ENCODE results near the gene RABGAP1L.

Gene RABGAP1L

DNA sequence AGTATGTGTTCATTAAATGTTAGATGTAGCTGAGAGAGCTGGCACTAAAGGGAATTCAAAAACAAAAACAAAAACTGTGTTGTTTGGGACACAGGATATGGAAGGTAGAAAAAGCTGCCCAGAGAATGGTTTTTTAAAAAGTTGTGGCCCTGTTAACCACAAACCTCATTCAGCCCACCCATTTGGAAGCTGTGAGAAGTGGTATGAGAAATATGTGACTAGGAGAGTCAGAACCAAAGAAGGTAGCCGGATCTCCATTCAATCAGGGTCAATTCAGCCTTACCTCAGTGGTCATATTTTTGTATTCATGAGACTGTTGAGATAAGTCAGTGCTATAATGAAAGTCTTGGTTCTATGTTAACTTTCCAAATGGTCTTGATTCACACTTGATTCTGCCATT is 810.7 kb downstream of the RABGAP1L start:
- Histone ChIP-seq H3K27ac (ENCODE audit: low read depth, low read length, severe bottlenecking) (no peak overlapping the region), H3K36me3 (ENCODE audit: control insufficient read depth, insufficient read depth, low read length) (no peaks in the 10 kb centered on the region), H3K4me1 (ENCODE audit: control insufficient read depth, insufficient read depth, low read length, poor library complexity, severe bottlenecking) (peaks cover 8% of the 10 kb centered on the region), H3K4me3 (ENCODE audit: extremely low read depth, insufficient read depth, low read length, poor library complexity, severe bottlenecking) (no peak overlapping the region), H3K9me3 (ENCODE audit: control insufficient read depth, low read length) (no peaks in the 10 kb centered on the region)
- 100% methylated on average over 1 of the region's 1 CpG; no CpG with 5 or more reads in 1 of the 2 experiments for WGBS, 2 experiments (ENCODE audit: insufficient coverage in 2 of 2)

DNA sequence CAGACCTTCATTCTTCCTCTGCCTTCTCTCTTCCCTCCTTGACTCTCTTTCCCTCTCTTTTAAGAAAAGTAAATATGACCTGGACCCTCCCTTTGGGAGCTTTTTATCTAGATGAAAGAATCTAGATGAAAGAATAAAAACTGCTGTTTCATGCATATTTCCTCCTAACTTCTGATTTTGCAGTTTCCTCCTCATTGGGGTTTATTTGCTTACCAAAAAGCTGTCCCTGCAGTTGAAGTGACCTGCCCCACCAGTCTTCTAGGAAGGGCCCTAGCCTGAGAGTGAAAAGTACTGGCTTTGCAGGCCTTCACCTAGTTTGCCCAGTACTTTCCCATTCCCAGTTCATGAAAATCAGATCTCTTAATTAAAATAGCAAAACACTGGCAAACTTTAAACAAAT is 812.1 kb downstream of the RABGAP1L start:
- no peaks in the 10 kb centered on the region for H3K9me3 ChIP-seq (ENCODE audit: control insufficient read depth, low read length)
- no peak overlapping the region for H3K27ac ChIP-seq (ENCODE audit: low read depth, low read length, severe bottlenecking)
- H3K4me3 ChIP-seq (ENCODE audit: extremely low read depth, insufficient read depth, low read length, poor library complexity, severe bottlenecking) = no peak overlapping the region
- H3K4me1 ChIP-seq (ENCODE audit: control insufficient read depth, insufficient read depth, low read length, poor library complexity, severe bottlenecking) = peaks cover 3% of the 10 kb centered on the region
- no peaks in the 10 kb centered on the region for H3K36me3 ChIP-seq (ENCODE audit: control insufficient read depth, insufficient read depth, low read length)

DNA sequence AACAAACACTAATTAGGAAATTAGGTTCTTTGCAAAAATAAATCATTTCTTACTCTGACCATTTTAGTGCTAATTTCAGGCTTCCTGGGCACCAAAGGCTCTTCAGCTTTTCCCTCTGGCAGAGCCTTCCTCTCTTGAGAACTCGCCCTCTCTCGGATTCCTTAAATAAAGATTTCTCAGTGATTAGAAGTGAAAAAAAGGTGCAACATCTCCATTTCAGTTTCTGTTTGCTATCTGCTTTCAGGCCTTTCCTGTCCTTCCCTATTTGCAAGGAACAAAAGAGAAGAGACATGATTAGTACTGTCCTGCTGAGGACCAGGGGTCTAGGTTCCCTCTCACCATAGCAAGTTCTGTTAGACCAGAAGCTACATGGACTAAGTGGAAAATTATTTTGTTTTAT is 812.6 kb downstream of the RABGAP1L start:
- H3K27ac ChIP-seq (ENCODE audit: low read depth, low read length, severe bottlenecking) = no peak overlapping the region
- no peak overlapping the region for H3K4me3 ChIP-seq (ENCODE audit: extremely low read depth, insufficient read depth, low read length, poor library complexity, severe bottlenecking)
- H3K36me3 ChIP-seq (ENCODE audit: control insufficient read depth, insufficient read depth, low read length) = no peaks in the 10 kb centered on the region
- WGBS, 2 experiments (ENCODE audit: insufficient coverage in 2 of 2) = 80% methylated on average over 1 of the region's 2 CpGs; no CpG with 5 or more reads in 1 of the 2 experiments
- H3K4me1 ChIP-seq (ENCODE audit: control insufficient read depth, insufficient read depth, low read length, poor library complexity, severe bottlenecking) = peaks cover 4% of the 10 kb centered on the region
- no peaks in the 10 kb centered on the region for H3K9me3 ChIP-seq (ENCODE audit: control insufficient read depth, low read length)

DNA sequence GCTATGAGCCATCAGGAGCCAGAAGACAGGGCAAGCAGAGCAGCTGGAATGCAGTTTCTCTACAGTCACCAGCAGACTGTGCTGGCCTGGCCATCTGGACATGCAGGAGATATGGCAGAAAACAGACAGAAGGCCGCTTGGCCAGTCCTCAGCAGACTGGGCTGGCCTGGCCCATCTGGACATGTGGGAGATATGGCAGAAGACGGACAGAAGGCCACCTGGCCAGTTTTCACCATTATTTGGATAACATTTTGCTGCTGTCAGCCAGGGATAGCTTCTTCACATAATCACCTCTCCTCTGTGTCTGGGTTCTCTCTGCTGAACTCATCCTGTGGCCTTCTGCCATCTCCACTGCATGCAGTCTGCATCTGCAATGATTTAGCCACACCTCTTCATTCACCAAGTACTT is 815.4 kb downstream of the RABGAP1L start:
- H3K9me3 ChIP-seq (ENCODE audit: control insufficient read depth, low read length) = no peaks in the 10 kb centered on the region
- peaks cover 4% of the 10 kb centered on the region for H3K4me1 ChIP-seq (ENCODE audit: control insufficient read depth, insufficient read depth, low read length, poor library complexity, severe bottlenecking)
- H3K27ac ChIP-seq (ENCODE audit: low read depth, low read length, severe bottlenecking) = no peak overlapping the region
- no peak overlapping the region for H3K4me3 ChIP-seq (ENCODE audit: extremely low read depth, insufficient read depth, low read length, poor library complexity, severe bottlenecking)
- H3K36me3 ChIP-seq (ENCODE audit: control insufficient read depth, insufficient read depth, low read length) = no peaks in the 10 kb centered on the region
- whole genome bisulfite sequencing, 2 experiments (ENCODE audit: insufficient coverage in 2 of 2) = 100% methylated on average over 2 of the region's 2 CpGs

DNA sequence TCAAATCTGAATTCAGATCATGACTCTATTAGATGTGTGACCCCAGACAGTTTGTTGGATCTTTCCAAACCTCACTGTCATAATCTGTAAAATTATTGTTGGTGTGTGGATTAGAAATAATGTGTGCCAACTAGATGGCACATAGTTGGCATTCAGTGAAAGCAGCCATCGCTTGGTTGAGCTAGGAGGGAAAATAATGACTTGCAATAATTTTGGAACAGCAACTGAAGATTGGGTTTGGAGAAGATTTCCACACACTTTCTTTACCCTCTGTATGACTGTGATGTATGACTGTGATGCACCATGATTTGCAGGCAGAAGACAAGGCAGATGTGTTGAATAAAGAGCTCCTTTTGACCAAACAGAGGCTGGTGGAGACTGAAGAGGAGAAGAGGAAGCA is 816.4 kb downstream of the RABGAP1L start:
- Histone ChIP-seq H3K36me3 (ENCODE audit: control insufficient read depth, insufficient read depth, low read length) (no peaks in the 10 kb centered on the region), H3K27ac (ENCODE audit: low read depth, low read length, severe bottlenecking) (no peak overlapping the region), H3K4me1 (ENCODE audit: control insufficient read depth, insufficient read depth, low read length, poor library complexity, severe bottlenecking) (peaks cover 4% of the 10 kb centered on the region), H3K9me3 (ENCODE audit: control insufficient read depth, low read length) (no peaks in the 10 kb centered on the region), H3K4me3 (ENCODE audit: extremely low read depth, insufficient read depth, low read length, poor library complexity, severe bottlenecking) (no peak overlapping the region)
- 80 to 100% methylated on average over 1 of the region's 1 CpG for WGBS, 2 experiments (ENCODE audit: insufficient coverage in 2 of 2)

DNA sequence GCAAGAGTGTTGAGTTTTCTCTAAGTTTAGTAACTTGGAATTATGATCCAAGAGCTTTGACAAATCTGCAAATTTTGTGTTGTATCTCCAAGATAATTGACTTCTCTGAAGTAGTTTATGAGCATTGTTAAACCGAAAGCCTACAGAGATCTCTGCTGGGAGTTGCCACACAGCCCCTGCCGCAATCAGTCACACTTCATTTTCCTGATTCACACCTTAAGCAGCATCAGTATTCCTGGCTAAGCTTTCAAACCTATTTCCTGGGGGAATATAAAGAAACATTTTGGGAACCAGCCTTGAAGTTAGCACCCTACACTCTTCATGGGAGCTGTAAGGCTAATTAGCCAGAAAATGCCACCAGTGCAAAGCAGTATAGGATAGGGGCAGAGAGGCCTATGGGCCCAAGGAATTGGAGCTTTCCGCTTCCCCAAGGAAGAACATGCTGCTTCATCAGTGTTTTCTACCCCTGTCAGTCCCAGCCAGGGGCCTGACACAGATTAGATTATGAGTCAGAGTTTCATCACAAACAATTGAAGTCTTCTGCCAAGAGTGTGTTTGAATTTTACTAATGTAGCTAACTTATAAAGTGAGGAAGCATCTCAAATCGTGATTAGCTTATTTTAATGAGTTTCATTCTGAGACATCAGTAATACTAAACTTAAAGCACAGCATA is 817.3 kb downstream of the RABGAP1L start:
- WGBS, 2 experiments (ENCODE audit: insufficient coverage in 2 of 2) = 93% methylated on average over 2 of the region's 4 CpGs; no CpG with 5 or more reads in 1 of the 2 experiments
- no peaks in the 10 kb centered on the region for H3K9me3 ChIP-seq (ENCODE audit: control insufficient read depth, low read length)
- no peak overlapping the region for H3K4me3 ChIP-seq (ENCODE audit: extremely low read depth, insufficient read depth, low read length, poor library complexity, severe bottlenecking)
- H3K27ac ChIP-seq (ENCODE audit: low read depth, low read length, severe bottlenecking) = no peak overlapping the region
- H3K4me1 ChIP-seq (ENCODE audit: control insufficient read depth, insufficient read depth, low read length, poor library complexity, severe bottlenecking) = peaks cover 4% of the 10 kb centered on the region
- no peaks in the 10 kb centered on the region for H3K36me3 ChIP-seq (ENCODE audit: control insufficient read depth, insufficient read depth, low read length)

DNA sequence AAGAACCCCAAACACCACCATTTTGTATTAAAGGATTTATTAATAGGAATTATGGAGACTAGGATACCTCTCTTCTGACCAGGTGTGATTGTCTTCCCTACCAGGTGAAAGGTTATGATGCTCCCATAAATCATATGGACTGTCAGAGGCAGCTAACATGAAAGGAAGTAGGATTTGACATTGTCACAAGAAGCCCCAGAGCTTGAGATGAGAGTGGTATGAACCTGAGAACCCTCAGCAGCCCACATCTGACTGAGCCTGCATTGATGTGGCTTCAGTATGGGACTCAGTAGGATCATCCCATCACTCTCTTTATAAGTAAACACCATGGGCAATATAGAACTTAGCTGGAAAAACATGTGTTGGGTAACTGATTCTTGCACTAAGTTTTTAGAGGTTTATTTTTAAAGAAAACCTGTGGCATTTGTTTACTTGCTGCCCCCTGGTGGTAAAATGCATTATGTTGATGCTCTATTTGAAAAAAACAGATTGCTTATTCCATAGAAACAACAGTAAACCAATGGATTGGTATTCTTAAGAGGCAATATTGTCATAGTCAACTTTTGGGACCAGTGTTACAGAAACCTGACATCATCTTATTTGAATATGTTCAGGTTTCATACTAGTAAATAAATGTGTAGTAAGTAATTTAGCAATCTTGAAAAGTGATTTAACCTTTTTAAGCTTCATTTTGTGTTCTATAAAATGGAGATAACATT is 823.8 kb downstream of the RABGAP1L start:
- Histone ChIP-seq H3K4me3 (ENCODE audit: extremely low read depth, insufficient read depth, low read length, poor library complexity, severe bottlenecking) (no peak overlapping the region), H3K36me3 (ENCODE audit: control insufficient read depth, insufficient read depth, low read length) (no peaks in the 10 kb centered on the region), H3K27ac (ENCODE audit: low read depth, low read length, severe bottlenecking) (no peak overlapping the region), H3K4me1 (ENCODE audit: control insufficient read depth, insufficient read depth, low read length, poor library complexity, severe bottlenecking) (no peaks in the 10 kb centered on the region), H3K9me3 (ENCODE audit: control insufficient read depth, low read length) (no peaks in the 10 kb centered on the region)

DNA sequence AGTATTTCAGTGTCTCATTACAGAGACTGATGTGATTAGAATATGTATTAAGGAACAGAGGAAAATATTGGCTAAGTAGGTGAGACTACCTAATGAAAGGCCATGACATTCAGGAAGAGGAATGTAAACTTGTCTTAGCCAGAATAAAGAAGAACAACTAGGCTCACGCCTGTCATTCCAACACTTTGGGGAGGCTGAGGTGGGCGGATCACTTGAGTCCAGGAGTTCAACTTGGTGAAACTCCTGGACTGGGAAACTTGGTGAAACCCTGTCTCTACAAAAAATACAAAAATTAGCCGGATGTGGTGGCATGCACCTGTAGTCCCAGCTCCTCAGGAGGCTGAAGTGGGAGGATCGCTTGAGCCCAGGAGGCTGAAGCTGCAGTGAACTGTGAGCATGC is 825.6 kb downstream of the RABGAP1L start:
- H3K4me1 ChIP-seq (ENCODE audit: control insufficient read depth, insufficient read depth, low read length, poor library complexity, severe bottlenecking) = no peaks in the 10 kb centered on the region
- no peak overlapping the region for H3K4me3 ChIP-seq (ENCODE audit: extremely low read depth, insufficient read depth, low read length, poor library complexity, severe bottlenecking)
- H3K9me3 ChIP-seq (ENCODE audit: control insufficient read depth, low read length) = no peaks in the 10 kb centered on the region
- H3K36me3 ChIP-seq (ENCODE audit: control insufficient read depth, insufficient read depth, low read length) = no peaks in the 10 kb centered on the region
- WGBS, 2 experiments (ENCODE audit: insufficient coverage in 2 of 2) = 93 to 97% methylated on average over 4 of the region's 4 CpGs
- no peak overlapping the region for H3K27ac ChIP-seq (ENCODE audit: low read depth, low read length, severe bottlenecking)

DNA sequence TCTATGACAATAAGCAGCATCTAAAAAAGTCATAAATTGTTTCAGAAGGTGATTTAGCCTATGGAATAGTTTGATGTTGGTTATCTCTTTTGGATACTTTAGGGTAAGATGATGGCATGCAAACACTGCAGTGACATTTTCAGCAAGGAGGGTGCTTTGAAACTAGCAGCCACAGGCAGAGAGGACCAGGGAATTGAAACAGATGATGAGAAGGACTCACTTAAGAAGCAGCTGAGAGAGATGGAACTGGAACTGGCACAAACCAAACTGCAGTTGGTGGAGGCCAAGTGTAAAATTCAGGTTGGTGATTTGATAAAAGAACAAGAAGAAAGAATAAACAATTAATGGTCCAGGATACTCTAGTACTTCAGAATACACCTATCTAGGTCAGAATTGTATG is 829.2 kb downstream of the RABGAP1L start:
- Histone ChIP-seq H3K36me3 (ENCODE audit: control insufficient read depth, insufficient read depth, low read length) (no peaks in the 10 kb centered on the region), H3K4me3 (ENCODE audit: extremely low read depth, insufficient read depth, low read length, poor library complexity, severe bottlenecking) (no peak overlapping the region), H3K9me3 (ENCODE audit: control insufficient read depth, low read length) (no peaks in the 10 kb centered on the region), H3K27ac (ENCODE audit: low read depth, low read length, severe bottlenecking) (no peak overlapping the region), H3K4me1 (ENCODE audit: control insufficient read depth, insufficient read depth, low read length, poor library complexity, severe bottlenecking) (no peaks in the 10 kb centered on the region)

DNA sequence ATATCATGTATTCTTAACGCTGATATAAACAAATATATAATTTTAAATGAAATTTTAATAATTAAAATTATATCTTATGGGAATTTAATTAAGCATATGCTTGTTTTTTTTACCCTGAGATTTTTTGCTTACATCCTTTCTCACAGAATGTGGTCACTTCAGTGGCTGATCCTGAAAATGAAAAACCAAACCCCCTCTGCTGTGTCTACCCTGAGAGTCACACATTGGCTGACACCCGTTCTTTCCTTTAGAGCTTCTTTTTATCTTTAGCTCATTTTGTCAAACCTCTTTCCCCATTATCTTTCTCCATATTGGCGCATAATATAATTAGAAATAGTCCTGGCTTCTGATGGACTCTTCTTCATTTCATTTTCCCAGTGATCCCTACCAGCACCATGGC is 829.7 kb downstream of the RABGAP1L start:
- Histone ChIP-seq H3K27ac (ENCODE audit: low read depth, low read length, severe bottlenecking) (no peak overlapping the region), H3K4me1 (ENCODE audit: control insufficient read depth, insufficient read depth, low read length, poor library complexity, severe bottlenecking) (no peaks in the 10 kb centered on the region), H3K9me3 (ENCODE audit: control insufficient read depth, low read length) (no peaks in the 10 kb centered on the region), H3K4me3 (ENCODE audit: extremely low read depth, insufficient read depth, low read length, poor library complexity, severe bottlenecking) (no peak overlapping the region), H3K36me3 (ENCODE audit: control insufficient read depth, insufficient read depth, low read length) (no peaks in the 10 kb centered on the region)
- WGBS, 2 experiments (ENCODE audit: insufficient coverage in 2 of 2) = 100% methylated on average over 2 of the region's 3 CpGs

DNA sequence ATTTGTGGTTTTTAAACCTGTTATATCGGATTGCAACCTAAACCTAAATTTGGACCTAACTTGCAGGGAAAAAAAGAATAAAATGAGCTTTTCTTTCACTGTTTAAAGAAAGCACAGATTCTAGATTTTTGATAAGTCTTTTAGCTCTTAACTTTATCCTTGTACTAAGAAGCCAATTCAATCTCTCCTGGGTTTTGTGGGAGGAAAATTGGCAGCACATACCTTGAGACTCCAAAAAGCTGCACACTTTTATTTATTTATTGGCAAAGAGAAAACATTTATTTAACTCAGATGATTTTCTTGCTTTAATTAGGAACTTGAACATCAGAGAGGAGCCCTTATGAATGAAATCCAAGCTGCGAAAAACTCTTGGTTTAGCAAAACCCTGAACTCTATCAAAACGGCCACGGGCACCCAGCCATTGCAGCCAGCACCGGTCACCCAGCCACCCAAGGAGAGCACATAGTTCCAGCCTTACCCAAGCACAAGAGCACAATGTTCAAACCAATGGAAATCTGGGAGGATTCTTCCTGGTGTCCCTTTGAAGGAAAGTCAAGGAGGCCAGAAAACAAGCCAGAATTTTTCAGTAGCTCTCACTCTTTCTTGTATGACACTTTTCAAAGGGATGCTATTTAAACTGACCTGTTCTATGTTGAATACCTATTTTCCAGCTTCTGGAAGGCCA is 830.4 kb downstream of the RABGAP1L start:
- Histone ChIP-seq H3K4me3 (ENCODE audit: extremely low read depth, insufficient read depth, low read length, poor library complexity, severe bottlenecking) (no peak overlapping the region), H3K9me3 (ENCODE audit: control insufficient read depth, low read length) (no peaks in the 10 kb centered on the region), H3K4me1 (ENCODE audit: control insufficient read depth, insufficient read depth, low read length, poor library complexity, severe bottlenecking) (no peaks in the 10 kb centered on the region), H3K27ac (ENCODE audit: low read depth, low read length, severe bottlenecking) (no peak overlapping the region), H3K36me3 (ENCODE audit: control insufficient read depth, insufficient read depth, low read length) (no peaks in the 10 kb centered on the region)
- 90 to 100% methylated on average over 1 to 5 of the region's 5 CpGs for WGBS, 2 experiments (ENCODE audit: insufficient coverage in 2 of 2)
